NB4 (cell line): ENCODE measurements around the gene C1orf141.

Source experiments
- CTCF ChIP-seq: IDR thresholded peaks from one replicate; pipeline ENCODE4 v1.5.1; 2012; ENCODE audit warnings: low read depth, low read length
- MYC ChIP-seq: IDR thresholded peaks from 2 replicates; pipeline ENCODE4 v1.6.1; 2011; ENCODE audit warnings: low read depth, low read length
- POLR2A ChIP-seq: IDR thresholded peaks from 2 replicates; pipeline ENCODE4 v1.6.1; 2011; ENCODE audit warnings: mild to moderate bottlenecking; ENCODE audit not compliant: insufficient read length; ENCODE audit errors: extremely low read depth

- TF ChIP-seq MYC (no peak), POLR2A (no peak), CTCF (no peak)
Measured at GRCh38 chr1:67133177-67133576, 1.6 kb downstream of the C1orf141 start.
